A549 (cell line): ENCODE results near the gene KCNIP3.

Source experiments
- BHLHE40 ChIP-seq: IDR thresholded peaks from 2 replicates; pipeline ENCODE4 v1.6.1; 2012; ENCODE audit warnings: low read depth, low read length, inconsistent platforms
- CBX8 ChIP-seq: fragments of 200-600 bp; sonication (generic); IDR thresholded peaks from 2 replicates; pipeline ENCODE4 v1.6.1; 2016
- CEBPB ChIP-seq, 2 experiments: fragments of >200 bp in 1 of 2; sonication (Bioruptor Twin) in 1 of 2; formaldehyde crosslinking in 1 of 2; IDR thresholded peaks; 2 replicates each; pipeline ENCODE4 v1.6.1; 2012 to 2016
- CHD4 ChIP-seq: fragments of 200-600 bp; sonication (generic); IDR thresholded peaks from 2 replicates; pipeline ENCODE4 v1.6.1; 2016; ENCODE audit warnings: antibody characterized with exemption, mild to moderate bottlenecking, borderline replicate concordance
- CTCF ChIP-seq: fragments of >200 bp; sonication (Bioruptor Twin); formaldehyde crosslinking; IDR thresholded peaks from 3 replicates; pipeline ENCODE4 v1.5.1; 2016
- EP300 ChIP-seq, 2 experiments: fragments of >200 bp; sonication (Bioruptor Twin); formaldehyde crosslinking; IDR thresholded peaks; 2 replicates in 1 of 2; 3 replicates in 1 of 2; pipeline ENCODE4 v1.6.1; 2016 to 2017
- HES2 ChIP-seq: fragments of >200 bp; sonication (Bioruptor Twin); formaldehyde crosslinking; IDR thresholded peaks from 2 replicates; pipeline ENCODE4 v1.6.1; 2016
- HOXB13 ChIP-seq: fragments of 250-450 bp; sonication (Bioruptor Pico); IDR thresholded peaks from 2 replicates; pipeline ENCODE4 v1.5.0; 2020; ENCODE audit warnings: low read depth, mild to moderate bottlenecking, moderate library complexity
- KDM1A ChIP-seq: fragments of 200-600 bp; sonication (generic); IDR thresholded peaks from 2 replicates; pipeline ENCODE4 v1.6.1; 2016; ENCODE audit warnings: low read depth, mild to moderate bottlenecking
- MAZ ChIP-seq: fragments of 150-350 bp; IDR thresholded peaks from 2 replicates; pipeline ENCODE4 v1.6.1; 2014; ENCODE audit warnings: antibody characterized with exemption, low read depth, low read length, borderline replicate concordance
- POLR2A ChIP-seq: IDR thresholded peaks from 2 replicates; pipeline ENCODE4 v1.6.1; 2012; ENCODE audit warnings: mild to moderate bottlenecking, low read length
- SMC3 ChIP-seq: fragments of >200 bp; sonication (Bioruptor Twin); formaldehyde crosslinking; IDR thresholded peaks from 3 replicates; pipeline ENCODE4 v1.6.1; 2018; ENCODE audit warnings: inconsistent platforms

DNA sequence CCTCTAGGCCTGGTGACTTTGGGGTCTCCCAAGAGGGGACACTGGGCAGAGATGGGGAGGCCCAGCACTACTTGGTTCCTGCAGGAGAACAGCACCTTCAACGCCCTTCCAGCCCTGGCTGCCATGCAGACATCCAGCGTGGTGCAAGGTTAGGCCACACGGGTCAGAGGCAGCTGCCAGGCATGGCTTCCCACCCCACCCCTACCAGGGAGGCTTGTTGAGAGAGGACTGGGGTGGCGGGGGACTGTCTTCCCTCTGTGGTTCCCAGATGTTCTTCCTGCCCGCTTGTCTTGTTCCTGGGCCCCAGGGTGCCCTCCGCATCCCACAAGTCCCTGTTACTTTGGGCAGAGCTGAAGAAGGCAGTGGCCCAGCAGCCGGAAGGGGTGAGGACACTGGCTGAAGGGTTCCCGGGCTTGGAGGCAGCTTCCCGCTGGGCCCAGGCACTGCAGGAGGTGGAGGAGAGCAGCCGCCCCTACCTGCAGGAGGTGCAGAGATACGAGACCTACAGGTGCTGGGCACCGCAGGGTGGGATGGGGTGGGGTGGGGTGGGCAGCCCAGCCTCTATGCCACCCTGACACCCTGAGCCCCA lies 18.4 kb upstream of the KCNIP3 start:
- TF ChIP-seq KDM1A, result no peak
- TF ChIP-seq HES2, result no peak
- TF ChIP-seq POLR2A, result no peak
- no peak for TF ChIP-seq CTCF
- no peak for TF ChIP-seq BHLHE40
- no peak for TF ChIP-seq CBX8
- no peak for TF ChIP-seq HOXB13 (CRISPR knock-in tag)
- TF ChIP-seq CEBPB (IDR thresholded peaks at IDR 0.05), result no peak
- no peak for TF ChIP-seq CHD4
- no peak for TF ChIP-seq EP300 (IDR thresholded peaks at IDR 0.05)
- no peak for TF ChIP-seq MAZ
- no peak for TF ChIP-seq SMC3
